KOPT-K1 (cell line): ENCODE data around the gene CREB3L1.
"Not testable (repeated sequence)": the region's sequence is repeated elsewhere in the genome, so short reads cannot be mapped to it uniquely, and the experiment has no call there.

Experiments
- H3K27ac ChIP-seq: fragments of 200-600 bp; sonication (generic); 2 replicates; pipeline ENCODE4 v1.5.1; 2016; ENCODE audit warnings: antibody characterized with exemption, mild to moderate bottlenecking, low read depth, low read length; ENCODE audit not compliant: poor library complexity, severe bottlenecking
- H3K36me3 ChIP-seq: fragments of 200-600 bp; sonication (generic); 2 replicates; pipeline ENCODE4 v1.5.1; 2017; ENCODE audit warnings: antibody characterized with exemption, mild to moderate bottlenecking, low read length, moderate library complexity; ENCODE audit not compliant: insufficient read depth
- H3K9me3 ChIP-seq: fragments of 200-600 bp; sonication (generic); 2 replicates; pipeline ENCODE4 v1.5.1; 2017; ENCODE audit warnings: antibody characterized with exemption, low read length, mild to moderate bottlenecking; ENCODE audit not compliant: insufficient read depth, poor library complexity, severe bottlenecking

CREB3L1 gene

GRCh38 chr11:46294365-46295309 lies 17.2 kb downstream of the CREB3L1 start:
- no peaks in the 10 kb centered on the region for H3K9me3 ChIP-seq
- H3K27ac ChIP-seq, result peak overlapping the region; percentile 33
- H3K36me3 ChIP-seq, result no peaks in the 10 kb centered on the region

- H3K27ac ChIP-seq, result peak overlapping the region; percentile 33
- no peaks in the 10 kb centered on the region for H3K9me3 ChIP-seq
- H3K36me3 ChIP-seq, result no peaks in the 10 kb centered on the region
Observed at GRCh38 chr11:46295312-46296058, 18.0 kb downstream of the CREB3L1 start.

- Histone ChIP-seq H3K9me3 (no peaks in the 10 kb centered on the region), H3K36me3 (no peaks in the 10 kb centered on the region), H3K27ac (no peak overlapping the region)
Observed at GRCh38 chr11:46296059-46296527, 18.6 kb downstream of the CREB3L1 start.

GRCh38 chr11:46296528-46297448 lies 19.3 kb downstream of the CREB3L1 start:
- Histone ChIP-seq H3K36me3 (no peaks in the 10 kb centered on the region), H3K9me3 (no peaks in the 10 kb centered on the region), H3K27ac (no peak overlapping the region)

- H3K36me3 ChIP-seq, result no peaks in the 10 kb centered on the region
- no peak overlapping the region for H3K27ac ChIP-seq
- H3K9me3 ChIP-seq, result no peaks in the 10 kb centered on the region
Observed at GRCh38 chr11:46298699-46299433, 21.4 kb downstream of the CREB3L1 start.

- no peak overlapping the region for H3K27ac ChIP-seq
- no peaks in the 10 kb centered on the region for H3K36me3 ChIP-seq
- no peaks in the 10 kb centered on the region for H3K9me3 ChIP-seq
Observed at GRCh38 chr11:46299451-46299961, 22.0 kb downstream of the CREB3L1 start.

GRCh38 chr11:46300270-46300669 lies 22.8 kb downstream of the CREB3L1 start:
- Histone ChIP-seq H3K36me3 (no peaks in the 10 kb centered on the region), H3K27ac (no peak overlapping the region), H3K9me3 (no peaks in the 10 kb centered on the region)

GRCh38 chr11:46302866-46303265 lies 25.4 kb downstream of the CREB3L1 start:
- Histone ChIP-seq H3K9me3 (no peaks in the 10 kb centered on the region), H3K36me3 (no peaks in the 10 kb centered on the region), H3K27ac (no peak overlapping the region)

GRCh38 chr11:46304036-46304435 lies 26.6 kb downstream of the CREB3L1 start:
- not testable (repeated sequence) for H3K36me3 ChIP-seq, H3K27ac ChIP-seq, H3K9me3 ChIP-seq

GRCh38 chr11:46304605-46305179 lies 27.2 kb downstream of the CREB3L1 start:
- H3K36me3 ChIP-seq, result no peaks in the 10 kb centered on the region
- H3K27ac ChIP-seq, result no peak overlapping the region
- H3K9me3 ChIP-seq, result no peaks in the 10 kb centered on the region

- H3K27ac ChIP-seq, result peak overlapping the region; percentile 31
- H3K36me3 ChIP-seq, result no peaks in the 10 kb centered on the region
- no peaks in the 10 kb centered on the region for H3K9me3 ChIP-seq
Observed at GRCh38 chr11:46305295-46305694, 27.8 kb downstream of the CREB3L1 start.

- no peaks in the 10 kb centered on the region for H3K36me3 ChIP-seq
- no peaks in the 10 kb centered on the region for H3K9me3 ChIP-seq
- peak overlapping the region; percentile 95 for H3K27ac ChIP-seq
Observed at GRCh38 chr11:46306296-46306853, 28.9 kb downstream of the CREB3L1 start.

- Histone ChIP-seq H3K9me3 (no peaks in the 10 kb centered on the region), H3K27ac (peak overlapping the region; percentile 95), H3K36me3 (no peaks in the 10 kb centered on the region)
Observed at GRCh38 chr11:46307369-46307768, 29.9 kb downstream of the CREB3L1 start.
